ENCODE data around the gene LRRC45.

GRCh38 chr17:82029391-82029790, 6.3 kb downstream of the LRRC45 start:
- peak in 1 of 6 experiments; percentile 2 for TF ChIP-seq CTCF (IDR thresholded peaks at IDR 0.05)
- TF ChIP-seq POLR2A (IDR thresholded peaks at IDR 0.05): no peak
